ENCODE data around the gene PPP2R2C. TPM values are rescaled to one million over a fixed set of nuclear protein-coding genes. Genes with fewer than 3 reads are reported as not detected.

PPP2R2C gene
- total RNA-seq, 2 experiments from 2014 or later, result not detected

DNA sequence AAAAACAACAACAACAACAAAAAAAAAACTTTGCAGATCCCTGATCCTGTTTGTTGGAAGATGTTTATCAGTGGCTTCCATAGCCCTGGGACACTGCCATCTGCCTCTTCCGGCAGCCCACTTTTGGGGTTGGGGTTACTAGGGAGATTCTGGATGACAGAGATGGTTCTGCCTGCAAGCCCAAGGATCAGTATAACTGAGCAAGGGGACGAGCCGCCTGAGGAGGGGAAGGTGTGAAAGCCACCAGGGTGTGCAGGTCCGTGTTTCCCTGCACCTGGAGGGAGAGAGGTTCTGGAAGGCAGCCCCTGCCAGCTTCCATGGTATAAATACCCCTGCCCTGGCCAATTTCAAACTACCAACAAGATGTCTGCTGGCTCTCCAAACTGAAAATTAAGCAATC lies 41.5 kb downstream of the PPP2R2C start:
- POLR2A ChIA-PET, result no interaction called here
- CTCF ChIA-PET, result no interaction called here

DNA sequence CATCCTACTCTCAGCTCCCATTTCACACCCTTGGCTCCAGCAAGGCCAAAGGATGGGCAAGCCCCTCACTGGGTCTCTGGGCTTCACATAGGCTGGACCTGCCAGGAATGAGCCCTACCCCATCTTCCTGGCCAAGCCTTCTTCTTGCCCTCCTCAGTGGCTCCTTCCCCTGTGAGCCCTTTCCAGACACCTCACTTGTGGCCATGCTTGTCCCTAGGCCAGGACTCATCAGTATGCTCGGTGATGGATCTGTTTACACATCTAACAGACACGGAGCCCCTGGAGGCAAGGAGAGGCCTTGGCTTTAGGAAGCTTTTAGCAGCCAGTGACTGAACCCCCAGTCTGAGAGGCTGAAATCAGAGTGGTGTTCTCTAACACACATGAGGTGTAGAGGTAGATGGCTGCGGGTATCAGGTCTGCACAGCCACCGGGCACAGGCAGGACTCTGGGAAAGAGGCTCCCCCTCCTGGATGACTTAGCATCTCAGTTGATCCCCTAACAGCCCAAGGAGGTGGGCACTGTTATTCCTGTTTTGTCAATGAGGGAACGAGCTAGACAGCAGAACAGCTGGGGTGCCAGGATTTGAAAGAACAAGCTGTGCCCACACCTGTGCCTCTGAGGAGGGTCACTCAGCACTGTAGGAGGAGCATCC lies 44.8 kb downstream of the PPP2R2C start:
- ChIA-PET CTCF (no interaction called here), POLR2A (no interaction called here)

DNA sequence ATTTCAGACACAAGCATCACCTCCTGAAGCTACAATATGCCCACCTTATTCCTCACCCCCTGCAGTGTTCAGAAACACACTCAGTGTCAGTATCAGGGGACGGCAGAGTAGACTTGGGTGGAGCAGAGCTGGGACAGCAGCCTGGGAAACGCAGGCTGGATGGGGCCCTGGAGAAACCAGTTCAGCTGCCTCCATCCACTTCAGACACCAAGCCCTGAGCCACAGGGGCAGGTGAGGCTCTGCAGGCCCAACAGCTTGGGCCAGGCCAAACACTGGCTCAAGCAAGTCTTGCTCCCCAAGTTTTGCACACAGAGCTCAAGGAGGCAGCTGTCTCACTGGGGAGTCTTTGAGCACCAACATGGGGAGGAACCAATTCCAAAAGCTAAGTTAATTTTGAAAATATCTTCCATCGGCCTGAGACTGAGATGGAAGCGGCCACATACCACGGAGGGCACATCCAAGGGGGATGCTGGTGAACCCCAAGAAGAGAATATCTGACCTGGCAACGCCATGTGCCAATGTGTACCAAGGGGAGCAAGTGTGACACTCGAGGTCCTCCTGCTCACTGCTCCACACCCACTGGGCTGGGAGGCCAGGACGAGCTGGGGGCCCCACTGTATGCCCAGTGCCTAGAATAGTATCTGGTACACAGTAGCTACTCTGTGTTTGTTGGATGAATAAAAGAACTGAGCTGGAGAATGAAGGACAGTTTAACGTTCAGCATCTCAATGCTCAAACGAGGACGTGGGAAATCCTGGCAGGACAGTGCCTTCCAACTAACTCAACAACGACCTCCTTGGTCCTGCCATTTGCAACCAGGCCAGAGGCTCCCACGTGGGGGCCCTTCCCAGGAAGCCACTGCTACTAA lies 45.6 kb downstream of the PPP2R2C start:
- ChIA-PET CTCF (no interaction called here), POLR2A (no interaction called here)

DNA sequence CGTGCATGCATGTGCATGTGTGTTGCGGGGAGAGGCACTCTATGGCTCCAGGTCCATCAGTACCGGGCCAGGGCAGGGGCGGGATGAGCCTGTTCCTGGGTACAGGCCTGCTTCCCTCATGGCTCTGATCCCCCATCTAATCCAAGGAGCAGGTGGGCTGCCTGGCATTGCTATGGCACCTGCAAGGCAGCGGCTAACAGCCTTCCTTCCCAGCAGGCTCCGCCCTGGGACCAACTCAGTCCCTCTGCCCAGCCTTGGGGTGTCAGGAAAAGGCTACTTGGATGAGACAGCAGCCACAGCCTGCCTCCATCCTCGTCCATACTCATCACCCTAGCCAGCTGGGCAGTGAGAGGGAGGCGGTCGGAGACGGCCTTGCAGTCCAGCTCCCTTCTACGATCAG lies 46.5 kb downstream of the PPP2R2C start:
- CTCF ChIA-PET, result no interaction called here
- POLR2A ChIA-PET, result no interaction called here

DNA sequence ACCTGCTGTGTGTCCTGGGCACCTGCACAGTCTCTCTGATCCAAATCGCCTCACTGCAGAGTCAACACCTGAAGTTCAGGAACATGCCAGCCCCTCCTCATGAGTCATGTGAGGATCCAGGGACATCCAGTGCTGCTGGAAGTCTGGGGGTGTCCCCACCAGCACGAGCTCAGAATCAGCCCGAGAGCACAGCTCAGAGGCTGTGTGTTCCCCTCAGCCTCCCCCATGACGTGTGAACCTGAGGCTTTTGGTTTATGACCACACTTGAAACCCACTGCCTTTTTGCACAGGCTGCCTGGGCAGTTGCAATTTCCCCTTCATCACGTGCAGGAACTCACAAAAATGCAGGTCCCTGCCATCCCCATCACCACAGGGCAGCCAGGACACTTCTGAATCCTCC lies 47.1 kb downstream of the PPP2R2C start:
- ChIA-PET CTCF (no interaction called here), POLR2A (no interaction called here)

DNA sequence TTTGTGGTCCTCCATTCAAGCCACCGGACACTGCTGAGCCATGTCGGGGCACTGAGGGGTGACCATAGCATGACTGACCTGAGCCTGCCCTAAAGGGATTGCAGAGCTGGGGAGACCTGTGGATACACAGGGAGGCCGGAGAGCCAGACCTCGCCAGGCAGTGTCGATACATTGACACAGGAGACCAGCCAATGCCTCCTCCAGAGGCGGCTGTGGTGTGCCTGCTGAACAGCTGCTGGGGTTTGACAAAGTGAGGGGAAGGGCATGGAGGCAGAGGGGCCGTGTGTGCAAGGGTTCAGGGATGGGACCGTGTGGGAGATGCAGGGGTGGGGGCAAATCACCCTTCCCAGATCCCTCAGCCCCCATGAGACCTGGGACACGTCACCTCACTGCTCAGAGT lies 48.0 kb downstream of the PPP2R2C start:
- POLR2A ChIA-PET, result no interaction called here
- CTCF ChIA-PET, result no interaction called here

DNA sequence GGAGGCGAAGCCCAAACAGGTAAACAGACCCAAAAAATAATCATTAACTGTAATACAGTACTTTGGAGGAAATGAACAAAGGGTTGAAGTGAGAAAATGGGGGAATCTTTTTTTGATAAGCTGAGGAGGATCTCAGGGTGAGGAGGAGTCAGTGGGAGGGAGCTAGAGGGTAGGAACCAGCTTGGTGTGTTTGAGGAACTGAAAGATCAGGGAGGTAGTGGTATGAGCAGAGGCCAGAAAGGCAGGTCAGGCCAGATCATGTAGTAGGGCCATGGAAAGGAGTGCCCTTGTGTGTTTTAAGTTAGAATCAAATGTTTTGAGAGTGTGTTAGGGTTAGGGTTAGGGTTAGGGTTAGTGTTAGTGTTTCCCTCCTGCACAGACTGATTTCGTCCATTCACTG lies 48.8 kb downstream of the PPP2R2C start:
- POLR2A ChIA-PET, result no interaction called here
- CTCF ChIA-PET, result no interaction called here

DNA sequence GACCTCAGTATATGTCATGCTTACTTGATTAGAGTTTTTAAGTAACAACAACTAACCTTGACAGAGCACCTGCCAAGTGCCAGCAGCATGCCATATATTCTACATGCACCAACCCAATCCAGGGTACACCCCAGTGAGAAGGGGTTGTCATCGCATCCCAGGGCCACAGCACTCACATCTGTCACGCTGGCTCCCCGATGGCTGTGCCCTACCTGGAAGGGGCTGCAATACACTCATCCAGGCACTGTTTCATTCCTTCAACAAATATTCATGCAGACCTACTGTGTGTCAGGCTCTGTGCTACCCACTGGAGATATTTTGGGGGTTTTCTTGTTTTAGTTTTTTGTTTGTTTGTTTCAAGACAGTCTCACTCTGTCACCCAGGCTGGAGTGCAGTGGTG lies 49.5 kb downstream of the PPP2R2C start:
- POLR2A ChIA-PET, result no interaction called here
- CTCF ChIA-PET, result no interaction called here

DNA sequence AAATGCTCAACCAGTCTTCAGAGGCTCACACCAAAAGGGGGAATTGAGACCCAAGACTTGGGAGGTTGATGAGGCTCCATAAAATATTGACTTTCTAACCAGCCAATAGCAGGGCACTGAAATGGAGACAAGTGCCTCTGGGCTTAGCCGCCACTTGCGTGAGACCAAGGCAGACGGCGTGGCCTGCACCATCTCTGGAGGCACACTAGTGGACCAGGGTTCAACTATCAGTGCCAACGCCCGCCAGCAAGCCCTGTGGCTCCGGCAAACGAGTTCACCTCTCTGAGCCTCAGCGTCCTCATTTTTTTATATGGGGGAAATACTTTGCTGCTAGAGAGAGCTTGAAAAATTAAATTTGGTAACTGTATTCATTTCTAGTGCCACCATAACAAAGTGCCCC lies 50.3 kb downstream of the PPP2R2C start:
- CTCF ChIA-PET, result no interaction called here
- POLR2A ChIA-PET, result no interaction called here

DNA sequence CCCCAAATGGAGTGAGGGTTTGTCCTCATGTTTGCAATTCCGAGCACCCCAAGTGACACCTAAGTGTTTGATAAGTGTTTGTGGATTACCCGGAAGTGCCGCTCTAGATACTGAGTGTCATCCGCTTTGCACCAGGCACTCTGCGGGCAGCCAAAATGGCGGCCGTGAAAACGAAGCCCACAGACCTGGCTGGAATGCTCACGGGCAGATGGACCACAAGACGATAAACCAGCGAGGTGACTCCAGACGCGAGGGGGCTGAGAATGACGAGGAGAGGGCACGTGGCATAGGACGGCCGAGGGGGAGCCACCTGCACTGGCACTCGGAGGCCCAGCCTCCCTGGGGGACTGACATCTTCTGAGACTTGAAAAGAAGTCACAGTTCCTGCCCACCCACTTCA lies 51.0 kb downstream of the PPP2R2C start:
- POLR2A ChIA-PET, result no interaction called here
- CTCF ChIA-PET, result no interaction called here

DNA sequence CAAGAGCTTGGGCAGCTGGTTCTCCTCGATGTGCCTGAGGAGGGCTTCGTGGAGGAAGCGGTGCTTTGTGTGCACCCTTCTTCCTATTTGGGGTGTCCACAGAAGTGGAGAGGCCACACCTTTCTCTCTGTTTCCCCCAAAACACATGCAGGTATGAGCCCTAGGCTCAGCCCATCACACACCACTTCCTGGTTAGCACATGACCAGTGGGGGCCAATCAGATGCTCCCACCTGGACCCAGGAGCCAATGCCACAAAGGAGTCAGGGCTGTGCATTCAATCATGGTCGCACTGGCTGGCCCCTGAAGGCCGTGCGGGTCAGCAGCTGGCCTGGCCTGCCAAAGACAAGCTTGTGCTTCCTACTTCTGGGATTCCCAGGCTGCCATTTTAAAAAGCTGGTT lies 51.4 kb downstream of the PPP2R2C start:
- ChIA-PET CTCF (no interaction called here), POLR2A (no interaction called here)

DNA sequence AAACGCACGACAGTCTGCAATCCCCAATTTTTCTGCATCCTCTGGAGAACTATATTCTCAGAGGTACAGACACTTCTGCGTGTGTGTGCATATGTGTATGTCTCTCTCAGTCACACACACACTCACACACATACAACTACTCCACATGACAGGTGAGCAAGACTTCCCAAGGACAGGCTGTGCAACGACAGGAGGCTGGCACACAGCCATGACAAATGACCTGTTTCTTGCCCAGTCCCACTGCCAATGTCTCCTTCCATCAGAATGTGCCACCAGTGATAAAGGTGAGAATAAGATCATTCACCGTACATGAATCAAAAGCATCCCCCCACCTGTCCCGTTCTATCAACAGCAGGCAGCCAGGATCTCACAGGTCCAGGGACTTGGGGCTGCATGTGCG lies 52.4 kb downstream of the PPP2R2C start:
- ChIA-PET CTCF (no interaction called here), POLR2A (no interaction called here)

DNA sequence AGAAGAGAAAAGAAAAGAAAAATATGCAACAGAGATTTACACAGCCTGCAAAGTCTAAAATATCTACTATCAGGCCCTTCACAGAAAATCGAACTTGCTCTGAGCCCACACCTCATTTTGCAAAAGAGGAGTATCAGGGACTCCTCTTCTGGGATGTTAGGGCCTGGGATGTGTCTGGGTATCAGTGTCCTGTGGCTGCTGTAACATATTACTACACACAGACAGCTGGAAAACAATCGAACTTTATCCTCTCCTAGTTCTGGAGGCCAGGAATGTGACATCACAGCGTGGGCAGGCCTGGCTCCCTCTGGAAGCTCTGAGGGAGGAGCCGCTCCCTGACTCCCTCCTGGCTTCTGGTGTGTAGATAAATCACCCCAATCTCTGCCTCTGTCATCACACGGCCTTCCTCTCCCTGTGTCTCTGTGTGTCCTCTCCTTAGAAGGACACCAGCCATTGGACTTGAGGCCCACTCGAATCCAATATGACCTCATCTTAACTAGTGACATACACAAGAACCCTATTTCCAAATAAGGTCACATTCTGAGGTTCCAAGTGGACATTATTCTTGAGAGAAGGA lies 52.9 kb downstream of the PPP2R2C start:
- POLR2A ChIA-PET, result no interaction called here
- CTCF ChIA-PET, result no interaction called here

DNA sequence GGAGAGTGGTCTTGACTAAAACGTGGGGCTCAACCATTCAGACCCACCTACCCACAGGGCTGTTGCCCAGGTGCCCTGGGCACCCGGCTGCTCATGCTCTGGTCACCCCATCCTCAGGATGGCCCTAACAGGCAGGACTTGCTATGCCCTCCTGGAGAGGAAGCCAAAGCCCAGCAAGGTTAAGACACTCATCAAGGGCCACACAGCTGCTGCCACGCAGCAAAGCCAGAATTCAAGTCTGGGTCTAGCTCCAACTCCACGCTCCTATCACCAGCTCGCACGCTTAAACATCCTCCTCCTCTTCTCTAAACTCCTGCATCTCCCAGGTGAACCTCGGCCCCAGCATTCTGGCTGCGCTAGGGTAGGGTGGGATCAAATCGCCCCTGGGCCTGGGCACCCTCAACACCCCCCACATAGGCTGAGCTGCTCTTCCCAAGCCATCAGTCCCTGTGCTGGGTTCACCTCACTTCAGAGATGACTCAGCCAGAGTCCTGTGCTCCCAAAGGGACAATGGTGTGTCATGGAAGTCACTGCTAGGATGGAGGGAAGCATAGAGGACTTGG lies 54.1 kb downstream of the PPP2R2C start:
- POLR2A ChIA-PET, result no interaction called here
- CTCF ChIA-PET, result no interaction called here

DNA sequence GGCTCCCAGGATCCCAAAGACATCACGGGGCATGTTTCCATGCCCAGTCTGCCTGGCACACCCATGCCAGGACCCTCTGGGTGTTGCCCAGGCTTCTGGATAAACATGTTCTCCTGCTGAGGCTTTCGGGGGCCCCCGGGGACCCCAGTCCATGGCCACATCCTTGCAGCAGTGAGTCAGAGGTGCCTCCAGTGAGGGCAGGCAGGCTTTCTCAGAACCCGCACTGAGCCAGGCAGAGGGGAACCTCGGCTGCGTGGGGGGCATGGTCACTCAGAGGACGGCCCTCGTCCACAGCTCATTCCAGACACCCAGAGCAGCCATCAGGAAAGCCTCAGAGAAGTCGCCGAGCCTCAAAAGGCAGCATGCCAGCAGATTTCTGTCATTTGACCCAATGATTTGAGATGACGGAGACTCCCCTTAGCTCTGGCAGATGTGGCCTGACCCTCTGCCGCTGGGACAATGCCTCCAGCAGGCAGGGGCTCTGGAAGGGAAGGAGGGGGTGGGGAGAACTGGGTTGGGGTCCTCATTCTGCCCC lies 54.8 kb downstream of the PPP2R2C start:
- CTCF ChIA-PET, result no interaction called here
- POLR2A ChIA-PET, result no interaction called here

DNA sequence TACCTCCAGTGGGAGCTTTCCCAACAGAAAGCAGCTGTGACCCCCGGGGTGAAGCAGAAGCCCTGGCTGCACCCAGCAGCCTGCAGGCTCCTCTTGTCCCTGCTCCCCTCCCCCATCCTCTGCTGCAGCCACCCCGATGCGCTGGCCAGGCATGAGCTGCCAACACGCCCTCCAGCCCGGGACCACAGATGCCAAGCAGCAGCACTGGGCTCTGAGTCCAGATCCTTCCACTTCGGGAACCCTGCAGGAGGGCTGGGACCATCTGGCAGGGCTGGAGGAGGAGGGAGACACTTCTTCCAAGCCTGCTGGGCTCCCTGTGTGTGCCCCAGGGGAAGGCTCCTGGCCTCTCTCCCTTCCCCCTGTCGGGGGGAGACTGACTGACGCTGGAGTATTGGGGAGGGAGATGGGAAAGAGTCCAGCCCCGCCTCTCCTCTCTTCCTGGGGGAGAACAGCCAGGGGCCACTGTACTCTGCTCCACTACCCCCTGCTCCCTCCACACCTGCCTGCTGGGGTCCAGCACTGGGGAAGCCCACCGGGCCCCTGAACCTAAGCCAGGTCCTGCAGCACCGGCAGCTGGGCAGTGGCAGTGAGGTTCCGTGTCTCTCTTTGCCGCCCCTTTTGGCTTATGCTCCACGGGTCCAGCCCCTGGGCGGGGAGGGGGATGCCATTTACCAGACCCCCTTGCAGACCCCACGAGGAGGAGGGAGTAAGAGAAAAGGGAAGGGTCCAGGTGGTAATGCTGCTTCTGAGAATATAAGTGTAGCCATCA lies 55.7 kb downstream of the PPP2R2C start:
- CTCF ChIA-PET, result no interaction called here
- POLR2A ChIA-PET, result no interaction called here

DNA sequence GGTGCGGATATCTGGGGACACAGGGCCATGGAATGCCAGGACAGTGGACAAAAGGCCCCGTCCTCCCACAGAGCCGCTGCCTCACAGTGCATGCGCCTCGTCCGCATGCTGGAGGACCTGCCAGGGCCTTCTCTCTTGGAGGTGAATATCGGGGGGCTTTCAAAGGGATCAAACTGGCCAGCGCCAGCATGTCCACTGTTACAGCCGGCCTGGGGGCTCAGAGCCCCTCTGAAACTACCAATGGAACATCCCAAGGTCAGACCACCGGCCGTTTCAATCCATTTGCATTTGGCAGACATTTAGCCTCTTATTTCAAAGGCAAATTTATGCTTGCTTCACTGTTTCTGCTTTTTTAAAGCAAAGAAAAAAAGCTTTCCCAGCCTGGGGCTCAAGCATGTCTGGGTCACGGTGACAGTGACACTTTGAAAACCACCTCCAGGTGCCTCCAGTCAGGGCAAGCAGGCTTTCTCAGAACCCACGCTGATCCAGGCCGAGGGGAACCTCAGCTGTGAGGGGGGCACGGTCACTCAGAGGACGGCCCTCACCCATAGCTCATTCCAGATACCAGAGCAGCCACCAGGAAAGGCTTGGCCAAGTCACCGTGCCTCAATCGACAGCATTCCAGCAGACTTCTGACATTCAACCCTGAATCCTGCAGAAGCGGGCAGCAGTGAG lies 57.2 kb downstream of the PPP2R2C start:
- ChIA-PET CTCF (no interaction called here), POLR2A (no interaction called here)

DNA sequence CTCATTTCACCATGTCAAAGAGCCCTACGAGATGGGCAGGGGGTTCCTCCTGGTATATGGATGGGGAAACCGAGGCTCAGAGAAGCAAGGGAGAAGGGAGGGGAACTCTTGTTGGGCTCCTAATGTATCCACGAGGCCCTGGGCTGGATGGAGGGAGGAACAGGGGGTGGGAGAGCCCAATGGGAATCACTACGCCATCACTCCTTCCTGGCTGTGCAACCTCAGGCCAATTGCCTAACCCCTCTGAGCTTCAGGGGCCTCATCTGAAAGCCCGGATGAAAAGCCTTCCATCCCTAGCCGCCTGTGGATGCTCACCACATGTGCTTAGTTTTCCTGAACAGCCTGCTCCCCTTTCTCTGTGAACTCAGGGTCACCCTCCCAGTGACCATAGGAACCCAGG lies 57.8 kb downstream of the PPP2R2C start:
- ChIA-PET CTCF (no interaction called here), POLR2A (no interaction called here)

DNA sequence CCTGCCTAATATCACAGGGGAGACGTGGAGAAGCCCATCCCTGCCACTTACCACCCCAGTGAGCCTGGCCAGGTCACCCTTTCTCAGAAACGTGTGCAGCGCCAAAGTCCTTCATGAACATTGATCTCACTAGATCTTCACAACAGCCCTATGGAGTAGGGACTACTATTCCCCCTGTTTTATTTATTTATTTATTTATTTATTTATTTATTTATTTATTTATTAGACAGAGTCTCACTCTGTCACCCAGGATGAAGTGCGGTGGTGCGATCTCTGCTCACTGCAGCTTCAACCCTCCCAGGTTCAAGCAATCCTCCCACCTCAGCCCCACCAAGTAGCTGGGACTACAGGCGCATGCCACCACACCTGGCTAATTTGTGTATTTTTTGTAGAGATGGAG lies 61.8 kb downstream of the PPP2R2C start:
- ChIA-PET POLR2A (no interaction called here), CTCF (no interaction called here)

DNA sequence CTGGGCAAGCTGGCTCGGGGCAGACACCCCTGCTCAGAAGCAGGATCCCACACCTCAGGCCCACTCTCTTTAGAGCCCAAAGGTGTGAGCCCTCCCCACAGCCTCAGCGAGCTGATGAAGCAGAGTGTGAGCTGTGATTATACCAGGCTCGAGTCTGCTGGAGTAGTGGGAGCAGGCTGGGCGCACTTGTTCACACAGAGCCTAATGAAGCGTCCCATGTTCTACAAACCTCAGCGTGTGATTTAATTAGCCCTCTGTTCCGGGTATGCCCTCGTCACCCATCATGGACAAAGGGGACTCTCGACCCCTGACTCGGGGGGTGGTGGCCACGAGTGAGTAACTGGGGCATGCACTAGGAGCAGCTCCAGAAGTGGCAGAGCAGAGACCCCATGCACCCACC lies 62.3 kb downstream of the PPP2R2C start:
- ChIA-PET POLR2A (no interaction called here), CTCF (no interaction called here)
